Stimulated activated CD4-positive, alpha-beta T cell treated with anti-CD3 and anti-CD28 coated beads, TNF-alpha, amount 100 ng/mL, for 48 hours (primary cell): ENCODE data around the gene NHSL1.
A peak's percentile ranks its signal among the peaks of the same experiment; 100 is the strongest.

Source experiments
- DNase-seq, 3 donors: peaks; one replicate each; pipeline ENCODE4 v3.0.0-alpha.2; 2020; ENCODE audit warnings: low read depth in 3 of 3

NHSL1 gene

DNA sequence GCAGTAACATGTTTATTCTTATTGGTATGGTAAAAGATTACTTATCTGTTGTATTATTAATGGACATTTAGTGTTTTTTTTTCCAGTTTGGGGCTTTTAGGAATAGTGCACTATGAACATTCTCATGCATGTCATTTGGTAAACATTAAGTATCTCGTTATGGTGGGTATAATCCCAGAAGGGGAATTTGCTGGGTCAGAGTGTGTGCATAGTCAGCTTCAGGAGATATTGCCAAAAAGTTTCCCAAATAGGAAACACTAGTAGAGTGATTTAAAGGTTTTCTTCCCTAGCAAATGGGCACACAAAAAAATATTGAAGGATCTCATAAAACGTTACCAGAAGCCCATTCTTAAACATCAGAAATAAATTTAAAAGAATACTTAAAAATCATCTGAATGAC is 25.2 kb upstream of the NHSL1 start:
- no peak for DNase-seq

DNA sequence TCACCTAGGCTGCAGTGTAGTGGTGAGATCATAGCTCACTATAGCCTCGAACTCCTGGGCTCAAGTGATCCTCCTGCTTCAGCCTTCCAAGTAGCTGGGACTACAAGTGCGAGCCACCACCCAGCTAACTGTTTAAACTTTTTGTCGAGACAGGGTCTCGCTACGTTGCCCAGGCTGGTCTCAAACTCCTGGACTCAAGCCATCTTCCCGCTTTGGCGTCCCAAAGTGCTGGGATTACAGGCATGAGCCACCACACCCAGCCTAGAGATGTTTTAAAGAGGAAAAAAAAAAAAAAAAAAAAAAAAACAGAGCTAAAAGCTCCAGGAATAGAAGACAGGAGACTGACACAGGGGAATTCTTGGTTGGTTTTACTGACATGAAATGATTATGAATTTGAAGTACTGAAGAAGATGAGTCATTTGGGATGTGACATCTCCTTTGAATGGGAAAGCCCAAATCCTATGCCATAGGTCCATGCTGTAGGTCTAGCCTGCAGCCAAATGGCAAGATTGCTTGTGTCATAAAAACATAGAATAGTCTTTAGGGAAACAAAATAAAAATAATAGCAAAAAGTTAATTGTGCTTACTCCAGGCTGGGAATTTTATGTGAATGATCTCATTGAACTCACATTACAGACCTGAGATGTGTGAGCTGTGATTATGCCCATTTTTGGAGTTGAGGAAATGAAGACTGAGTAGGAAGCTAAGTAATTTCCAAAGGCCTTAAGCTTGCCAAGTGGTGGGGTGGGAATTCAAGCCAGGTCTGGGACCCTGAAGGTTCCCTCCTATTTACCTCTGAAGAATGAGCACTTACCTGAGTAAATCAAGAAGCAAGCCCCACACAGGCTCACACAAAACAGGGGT is 24.3 kb upstream of the NHSL1 start:
- DNase-seq = no peak

DNA sequence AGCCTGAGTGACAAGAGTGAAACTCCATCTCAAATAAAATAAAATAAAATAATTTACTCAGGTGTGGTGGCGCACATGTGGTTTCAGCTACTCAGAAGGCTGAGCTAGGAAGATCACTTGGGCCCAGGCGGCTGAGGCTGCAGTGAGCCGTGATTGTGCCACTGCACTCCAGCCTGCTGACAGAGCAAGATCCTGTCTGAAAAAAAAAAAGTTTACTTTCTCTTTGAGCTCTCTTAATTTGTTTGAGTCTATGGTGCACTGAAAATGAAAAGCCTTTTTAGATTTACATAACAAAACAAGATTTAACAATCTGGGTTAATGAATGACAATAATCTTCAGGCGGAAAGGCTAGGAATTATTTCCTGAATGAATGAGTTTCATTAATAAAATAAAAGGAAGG is 23.3 kb upstream of the NHSL1 start:
- no peak for DNase-seq

DNA sequence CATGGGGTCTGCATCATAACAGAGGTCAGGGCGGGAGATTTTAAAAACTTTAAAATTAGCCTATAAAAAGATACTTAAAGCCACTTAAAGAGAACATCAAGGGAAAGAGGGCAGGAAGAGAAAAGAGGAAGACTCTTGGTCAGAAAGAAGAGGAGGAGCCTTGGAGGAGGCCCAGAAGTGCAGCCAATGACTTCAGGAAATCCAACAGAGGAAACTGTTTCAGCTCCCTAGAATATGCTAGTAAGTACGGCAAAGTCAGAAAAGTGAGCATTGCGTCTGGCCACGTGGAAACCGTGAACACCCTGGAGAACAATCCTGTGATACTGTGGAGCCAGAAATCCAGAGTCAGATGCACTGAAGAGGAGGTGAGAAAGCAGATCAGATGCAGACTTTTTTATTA is 22.5 kb upstream of the NHSL1 start:
- DNase-seq = no peak

DNA sequence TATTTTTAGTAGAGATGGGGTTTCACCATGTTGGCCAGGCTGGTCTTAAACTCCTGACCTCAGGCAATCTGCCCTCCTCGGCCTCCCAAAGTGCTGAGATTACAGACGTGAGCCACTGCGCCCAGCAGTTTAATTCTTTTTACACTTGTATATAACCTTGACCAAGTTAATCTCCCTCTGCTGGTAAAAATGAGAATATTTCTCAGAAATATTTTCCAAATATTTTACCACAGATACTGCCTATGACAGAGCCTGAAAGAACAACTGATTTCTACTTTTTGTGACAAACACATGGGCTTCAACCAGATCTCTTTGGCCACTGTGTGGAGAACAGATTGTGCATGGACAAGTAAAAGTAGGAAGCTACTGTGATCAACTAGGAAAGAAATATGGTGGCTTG is 21.2 kb upstream of the NHSL1 start:
- no peak for DNase-seq

DNA sequence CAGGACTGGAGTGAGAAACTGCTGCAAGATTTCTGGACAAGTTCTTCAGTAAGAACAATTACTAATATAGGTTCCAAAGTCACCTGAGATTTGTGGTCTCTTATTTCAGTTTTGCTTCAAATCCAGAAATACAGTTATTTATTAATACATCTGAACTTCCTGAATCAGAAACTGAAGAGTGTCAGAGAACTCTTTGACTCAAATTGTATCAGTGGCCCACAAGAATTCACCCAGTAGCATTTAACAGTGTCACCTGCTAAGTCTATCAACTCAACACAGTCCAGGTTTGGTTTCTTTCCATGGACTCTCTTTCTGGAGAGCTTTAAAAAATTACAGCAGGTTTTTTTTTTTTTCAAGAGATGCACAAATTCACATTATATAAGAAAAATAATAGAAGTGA is 18.8 kb upstream of the NHSL1 start:
- no peak for DNase-seq

DNA sequence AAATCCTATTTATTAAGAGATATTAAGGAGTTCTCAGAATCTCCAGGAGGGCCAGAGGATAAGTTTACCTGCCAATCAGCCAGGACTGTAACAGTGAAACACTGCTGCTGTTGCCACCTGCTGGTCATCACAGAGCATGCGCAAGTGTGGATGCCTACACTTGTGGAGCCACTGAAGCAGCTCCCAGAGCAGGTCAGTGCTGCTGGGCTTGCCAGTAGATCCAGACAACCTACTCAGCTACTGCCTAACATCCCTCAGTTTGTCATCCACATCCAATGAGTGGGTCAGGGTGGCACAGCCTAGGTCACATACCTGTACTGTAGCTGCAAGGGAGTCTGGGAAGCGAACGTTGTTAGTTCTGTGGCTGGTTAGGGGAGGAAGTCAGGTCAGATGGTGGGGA is 18.3 kb upstream of the NHSL1 start:
- DNase-seq = peak; percentile 14 to 37 (median 21)

DNA sequence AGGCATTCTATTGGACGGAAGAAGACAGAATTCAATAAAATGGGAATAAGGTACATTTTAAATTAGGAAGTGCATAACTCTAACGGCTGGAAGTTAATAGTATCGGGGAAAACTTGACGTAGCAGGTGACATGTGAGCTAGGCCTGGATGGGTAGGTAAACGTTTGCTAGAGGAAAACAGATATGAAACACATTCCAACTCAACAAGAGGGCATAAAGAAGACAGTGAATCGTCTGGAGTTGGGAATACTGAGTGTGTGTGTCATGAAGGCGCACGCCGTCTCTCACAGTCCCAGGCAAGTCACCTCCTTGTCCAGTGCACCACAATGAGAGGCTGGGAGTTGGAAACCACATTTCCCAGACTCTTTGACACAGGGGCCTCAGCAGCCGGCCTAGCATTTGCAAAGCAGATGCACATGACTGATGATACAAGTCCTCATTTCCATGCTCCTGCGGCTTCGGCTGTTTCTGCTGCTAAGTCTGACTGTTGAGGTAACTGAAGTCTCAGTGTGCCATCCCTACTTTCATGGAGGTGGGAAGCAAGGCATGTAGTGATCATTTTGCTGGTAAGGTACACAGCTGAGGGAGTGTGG is 16.5 kb upstream of the NHSL1 start:
- no peak for DNase-seq

DNA sequence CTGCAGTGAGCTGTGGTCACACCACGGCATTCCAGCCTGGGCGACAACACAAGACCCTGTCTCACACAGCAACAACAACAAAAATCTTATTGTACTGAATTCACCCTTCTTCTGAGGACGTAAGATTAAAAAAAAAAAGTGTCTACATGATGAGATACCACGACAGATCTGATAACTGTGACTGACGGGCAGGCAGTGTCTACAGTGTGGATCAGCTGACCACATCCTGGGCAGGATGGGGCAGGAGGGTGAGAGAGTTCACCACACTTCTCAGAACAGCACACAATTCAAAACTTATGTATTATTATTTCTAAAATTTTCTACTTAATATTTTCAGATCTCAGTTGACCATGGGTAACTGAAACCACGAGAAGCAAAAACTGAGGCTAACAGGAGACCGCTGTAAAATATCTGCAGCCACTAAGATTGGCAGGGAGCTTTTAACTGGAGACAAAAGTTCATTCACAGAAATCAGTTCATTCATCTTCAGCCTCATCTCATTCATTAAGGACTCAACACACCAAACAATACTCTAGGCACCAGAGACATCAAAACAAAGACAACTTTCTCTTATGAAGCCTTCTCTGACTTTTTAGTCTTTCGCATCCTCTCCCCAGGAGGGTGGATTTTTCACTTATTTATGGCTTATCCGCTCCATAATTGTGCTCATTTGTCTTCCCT is 15.7 kb upstream of the NHSL1 start:
- DNase-seq = no peak

DNA sequence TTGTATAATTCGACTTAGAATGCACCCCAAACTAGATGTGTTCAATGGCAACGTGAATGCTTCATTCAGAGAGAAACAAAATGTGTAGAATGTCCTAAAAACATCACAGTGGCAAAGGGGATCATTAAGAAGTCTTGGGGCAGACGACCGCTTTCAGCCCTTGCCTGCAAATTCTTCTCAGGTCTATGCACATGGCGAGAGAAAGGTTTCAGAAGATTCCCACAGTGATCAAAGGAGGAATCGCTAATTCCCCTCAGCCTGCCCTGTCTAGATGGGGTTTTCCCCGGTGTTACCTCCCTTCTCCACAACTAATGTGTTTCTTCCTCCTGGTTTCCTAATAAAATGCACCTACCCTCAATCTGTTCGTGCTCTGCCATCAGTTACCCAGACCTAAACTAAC is 13.3 kb upstream of the NHSL1 start:
- no peak for DNase-seq

DNA sequence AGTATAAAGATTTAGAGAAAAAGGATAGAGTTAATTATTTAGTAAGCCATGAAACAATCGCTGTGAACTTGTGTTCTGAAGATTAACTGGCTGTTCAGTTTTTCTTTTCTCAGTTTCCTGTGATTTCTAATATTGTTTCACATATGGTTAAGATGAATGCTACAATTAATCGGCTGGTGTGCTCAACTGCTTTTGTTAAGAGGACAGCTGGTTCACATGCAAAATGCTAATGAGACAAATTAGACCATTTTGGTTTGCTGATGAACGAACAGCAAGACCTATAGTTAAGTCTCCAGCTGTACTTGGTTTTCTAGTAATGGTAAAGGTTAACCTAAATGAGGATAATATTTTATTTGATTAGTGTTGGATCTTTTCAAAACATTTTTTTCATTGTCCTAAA is 10.8 kb upstream of the NHSL1 start:
- no peak for DNase-seq

DNA sequence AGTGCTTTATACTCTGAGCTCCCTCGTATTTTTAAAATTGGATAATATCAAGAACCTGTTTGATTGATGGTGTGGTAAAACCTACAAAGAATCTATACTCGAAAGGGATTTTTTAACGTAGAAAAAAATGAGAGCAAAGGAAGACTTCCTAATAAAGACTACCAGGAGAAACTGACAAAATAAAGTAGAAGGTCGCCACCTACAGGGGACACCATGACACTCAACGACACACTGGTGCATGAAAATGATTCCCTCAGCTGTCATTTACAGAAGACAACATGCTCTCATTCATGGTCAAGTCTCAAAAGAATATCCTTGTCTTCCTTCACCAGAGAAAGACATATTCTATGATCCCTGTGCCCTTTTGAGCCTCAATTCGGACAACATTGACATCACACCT is 10.1 kb upstream of the NHSL1 start:
- DNase-seq = peak in 2 of 3 donors; percentile 3 to 10

DNA sequence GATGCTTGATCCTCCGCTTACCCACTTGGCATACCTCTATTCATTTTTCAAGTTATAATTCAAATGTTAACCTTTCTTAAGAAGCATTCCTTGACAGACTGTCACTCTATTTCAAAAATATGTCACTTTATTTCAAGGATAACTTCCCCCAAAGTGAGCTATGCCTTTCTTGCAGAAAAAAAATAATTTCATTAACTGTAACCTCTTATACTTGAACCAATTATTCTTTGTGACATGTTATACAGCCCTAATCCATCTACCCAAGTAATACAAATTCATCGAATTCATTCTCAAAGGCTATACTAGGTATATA is 9.3 kb upstream of the NHSL1 start:
- no peak for DNase-seq

DNA sequence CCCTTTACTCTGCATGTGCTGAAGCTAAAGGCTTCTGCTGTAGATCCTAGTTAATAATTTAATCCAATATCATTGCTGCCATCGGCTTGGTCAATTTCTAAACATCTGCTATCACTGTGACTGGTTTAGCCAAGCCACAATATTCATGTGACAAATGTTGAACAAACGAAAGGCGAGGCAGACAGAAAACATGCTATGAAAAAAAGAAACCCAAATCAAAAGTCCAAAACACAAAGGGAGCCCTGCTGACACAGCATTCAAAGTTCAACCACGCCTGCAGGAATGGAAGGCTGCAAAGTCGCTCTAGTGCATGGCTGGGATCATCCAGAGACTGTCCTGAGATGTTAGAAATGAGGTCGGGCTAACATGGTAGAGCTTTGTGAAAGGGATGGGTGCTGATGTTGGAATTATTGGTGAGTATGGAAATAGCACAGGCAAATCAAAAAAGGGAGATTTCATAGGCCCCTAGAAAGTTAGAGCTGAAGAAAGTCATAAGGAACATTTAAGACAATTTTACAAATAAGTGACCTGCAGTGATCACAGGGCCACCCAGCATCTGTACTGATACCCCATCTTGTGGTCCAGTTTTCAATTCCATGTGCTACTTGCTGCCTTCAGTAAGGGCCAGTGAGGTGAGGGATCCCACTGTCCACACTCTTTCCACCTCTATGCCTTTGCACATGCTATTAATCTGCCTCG is 8.8 kb upstream of the NHSL1 start:
- no peak for DNase-seq

DNA sequence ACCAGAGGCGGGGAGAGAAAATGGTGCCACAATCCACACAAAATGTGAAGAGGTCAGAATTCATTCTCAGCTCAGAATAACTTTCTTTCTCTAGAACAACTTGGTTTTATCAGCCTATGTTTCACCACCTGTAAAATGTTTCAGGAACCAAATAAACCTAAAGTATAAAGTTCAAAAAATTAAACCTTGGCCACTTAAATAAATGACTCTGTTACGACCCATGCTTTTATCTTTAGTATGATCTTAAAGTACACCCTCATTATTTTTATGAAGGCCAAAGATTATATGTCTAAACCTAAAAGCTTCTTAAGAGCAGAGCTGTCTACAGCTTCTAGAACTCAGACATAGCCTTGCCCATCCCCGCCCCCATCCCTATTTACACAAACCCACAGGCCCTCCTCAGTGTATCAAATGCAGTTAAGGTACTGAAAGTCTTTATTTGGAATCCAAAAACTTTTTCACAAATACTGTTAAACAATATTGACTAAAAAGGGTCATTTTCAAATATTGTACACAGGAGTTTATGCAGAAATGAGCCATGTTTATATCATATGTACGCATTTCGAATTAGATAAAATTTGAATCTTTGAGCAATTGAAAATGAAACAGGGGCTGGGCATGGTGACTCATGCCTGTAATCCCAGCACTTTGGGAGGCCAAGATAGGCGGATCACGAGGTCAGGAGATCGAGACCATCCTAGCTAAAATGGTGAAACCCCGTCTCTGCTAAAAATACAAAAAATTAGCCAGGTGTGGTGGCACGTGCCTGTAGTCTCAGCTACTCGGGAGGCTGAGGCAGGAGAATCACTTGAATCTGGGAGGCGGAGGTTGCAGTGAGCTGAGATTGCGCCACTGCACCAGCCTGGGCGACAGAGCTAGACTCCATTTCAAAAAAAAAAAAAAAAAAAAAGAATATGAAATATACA is 5.7 kb upstream of the NHSL1 start:
- no peak for DNase-seq

DNA sequence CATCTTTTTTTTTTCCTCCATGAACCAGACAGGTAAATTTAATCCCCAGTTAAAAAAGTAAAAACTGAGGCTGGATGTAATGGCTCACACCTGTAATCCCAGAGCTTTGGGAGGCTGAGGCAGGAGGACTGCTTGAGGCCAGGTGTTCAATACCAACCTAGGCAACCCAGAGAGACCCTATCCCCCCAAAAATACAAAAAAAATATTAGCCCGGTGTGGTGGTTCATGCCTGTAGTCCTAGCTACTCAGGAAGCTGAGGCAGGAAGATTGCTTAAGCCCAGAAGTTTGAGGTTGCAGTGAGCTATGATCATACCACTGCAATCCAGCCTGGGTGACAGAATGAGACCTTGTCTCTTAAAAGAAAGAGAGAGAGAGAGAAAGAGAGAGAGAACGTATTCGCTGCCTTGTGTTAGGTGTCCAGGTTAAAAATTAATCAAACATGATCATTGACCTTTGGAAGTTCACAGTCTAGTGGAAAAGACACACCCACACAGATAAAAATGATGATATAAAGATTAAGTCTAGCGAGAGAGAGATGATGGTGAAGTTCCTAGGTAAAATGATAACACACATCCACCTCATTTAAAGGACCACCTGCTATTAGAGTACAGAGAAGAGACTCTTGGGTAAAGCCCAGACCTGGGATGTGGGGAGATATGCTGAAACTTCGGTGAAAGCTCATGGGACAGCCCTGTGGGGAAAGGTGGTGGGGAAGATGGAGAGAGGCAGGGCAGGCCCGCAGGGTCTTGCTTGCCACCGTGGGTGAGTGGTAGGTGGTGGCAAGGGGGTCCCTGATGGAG is 4.8 kb upstream of the NHSL1 start:
- DNase-seq = no peak

DNA sequence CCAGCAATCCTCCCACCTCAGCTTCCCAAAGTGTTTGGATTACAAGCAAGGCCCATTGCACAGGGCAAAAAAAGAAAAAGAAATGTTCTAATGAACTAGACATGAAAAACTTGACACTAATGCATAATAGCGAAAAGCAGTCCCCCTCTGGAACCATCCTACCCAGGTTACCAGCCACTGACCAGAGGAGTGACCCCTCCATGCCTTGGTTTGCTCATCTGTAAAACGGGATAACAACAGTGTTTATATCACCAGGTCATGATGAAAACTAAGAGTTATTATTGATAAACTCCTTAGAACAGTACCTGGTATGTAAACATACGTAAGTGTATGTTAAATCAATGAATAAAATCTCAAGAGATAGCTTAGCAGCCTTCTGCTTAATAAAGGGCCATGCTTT is 3.3 kb upstream of the NHSL1 start:
- no peak for DNase-seq

DNA sequence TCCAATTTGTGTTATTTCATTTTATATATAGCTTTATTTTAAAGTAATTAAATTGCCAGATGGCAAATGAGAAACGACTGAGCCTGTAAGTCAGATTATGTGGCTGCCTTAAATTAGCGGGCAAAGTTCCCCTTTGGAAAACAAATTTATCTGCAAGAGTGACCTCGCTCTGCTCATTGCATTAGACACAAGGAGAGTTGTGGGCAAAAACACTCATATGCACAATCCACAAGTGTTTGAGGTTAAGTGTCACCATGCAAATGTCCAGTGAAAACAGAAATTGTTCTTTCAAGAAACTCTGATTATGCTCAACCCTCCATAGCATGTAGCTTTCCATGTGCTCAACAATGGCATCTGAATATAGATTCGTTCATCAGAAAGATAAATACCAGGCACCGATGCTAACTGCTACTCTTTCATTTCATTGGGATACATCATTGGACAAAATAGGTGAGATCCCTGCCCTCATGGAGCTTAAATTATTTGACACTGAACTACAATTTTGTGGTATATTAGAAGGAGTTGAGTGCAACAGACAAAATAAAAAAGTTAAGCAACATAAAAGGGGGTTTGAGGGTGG is 1.7 kb upstream of the NHSL1 start:
- no peak for DNase-seq

DNA sequence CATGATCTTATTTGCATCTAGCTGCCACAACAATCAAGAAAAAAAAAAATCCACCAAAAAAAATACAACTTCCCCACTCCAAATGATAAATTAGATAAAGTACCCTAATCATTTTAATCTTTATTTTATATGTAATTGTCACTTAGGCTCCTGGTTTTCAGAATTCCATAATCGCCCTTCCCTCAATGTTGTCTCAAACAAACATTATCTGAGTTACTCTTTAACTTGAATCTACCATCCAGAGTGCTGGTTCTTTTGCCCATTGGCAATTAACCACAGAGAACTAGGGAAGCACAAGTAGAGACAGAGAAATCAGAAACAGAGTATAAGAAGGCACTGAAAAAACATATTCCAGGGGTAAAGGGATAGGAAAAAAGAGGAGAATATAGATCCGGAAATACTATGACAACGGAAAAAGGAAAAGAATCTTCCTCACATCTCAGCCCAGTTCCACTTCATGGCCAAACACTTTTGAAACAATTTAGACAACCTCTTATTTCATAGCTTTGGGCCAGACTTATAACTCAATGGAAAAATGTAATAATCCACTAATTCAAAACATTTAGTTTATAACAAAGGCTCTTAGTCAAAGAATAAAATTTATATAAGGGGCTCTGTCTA is 861 bp upstream of the NHSL1 start:
- DNase-seq = no peak
